GM06990 (cell line): ENCODE measurements around the gene BANK1.

Experiments
- DNase-seq: peaks from one replicate; pipeline ENCODE4 v3.0.0-alpha.2; 2011; ENCODE audit not compliant: insufficient read length; ENCODE audit errors: extremely low read depth
- H3K27me3 ChIP-seq: replicated peaks from 2 replicates; pipeline ENCODE4 v1.6.0; 2011; ENCODE audit warnings: low read length; ENCODE audit not compliant: control insufficient read depth, insufficient read depth
- H3K36me3 ChIP-seq: 2 replicates; pipeline ENCODE4 v1.5.1; 2011; ENCODE audit warnings: low read length; ENCODE audit not compliant: control insufficient read depth, insufficient read depth
- H3K4me3 ChIP-seq: replicated peaks from 2 replicates; pipeline ENCODE4 v1.5.1; 2011; ENCODE audit warnings: low read depth, mild to moderate bottlenecking, control low read depth, low read length
- CTCF ChIP-seq: IDR thresholded peaks from 2 replicates; pipeline ENCODE4 v1.5.1; 2011; ENCODE audit warnings: low read length, control low read depth, mild to moderate bottlenecking, inconsistent platforms; ENCODE audit not compliant: insufficient read depth, poor library complexity, severe bottlenecking

Gene BANK1

GRCh38 chr4:101823864-101824263 lies 33.3 kb downstream of the BANK1 start:
- Histone ChIP-seq H3K4me3 (no peak overlapping the region), H3K27me3 (no peaks in the 10 kb centered on the region), H3K36me3 (no peaks in the 10 kb centered on the region)
- DNase-seq, result no peak
- TF ChIP-seq CTCF, result no peak

GRCh38 chr4:101824500-101824899 lies 34.0 kb downstream of the BANK1 start:
- no peak for DNase-seq
- no peak for TF ChIP-seq CTCF
- Histone ChIP-seq H3K4me3 (no peak overlapping the region), H3K36me3 (no peaks in the 10 kb centered on the region), H3K27me3 (no peaks in the 10 kb centered on the region)

GRCh38 chr4:101825953-101826352 lies 35.4 kb downstream of the BANK1 start:
- Histone ChIP-seq H3K36me3 (no peaks in the 10 kb centered on the region), H3K4me3 (no peak overlapping the region), H3K27me3 (no peaks in the 10 kb centered on the region)
- no peak for DNase-seq
- no peak for TF ChIP-seq CTCF

- no peak overlapping the region for H3K4me3 ChIP-seq
- no peaks in the 10 kb centered on the region for H3K36me3 ChIP-seq
- no peaks in the 10 kb centered on the region for H3K27me3 ChIP-seq
- DNase-seq, result no peak
- no peak for TF ChIP-seq CTCF
Measured at GRCh38 chr4:101831816-101832215, 41.3 kb downstream of the BANK1 start.

- no peak for DNase-seq
- no peaks in the 10 kb centered on the region for H3K36me3 ChIP-seq
- TF ChIP-seq CTCF, result no peak
- H3K27me3 ChIP-seq, result no peaks in the 10 kb centered on the region
- H3K4me3 ChIP-seq, result no peak overlapping the region
Measured at GRCh38 chr4:101833480-101833879, 43.0 kb downstream of the BANK1 start.
